Activated naive CD8-positive, alpha-beta T cell treated with anti-CD3 and anti-CD28 coated beads for 36 hours (primary cell): ENCODE measurements around the gene RARB. TPM values are rescaled to one million over a fixed set of nuclear protein-coding genes. Genes with fewer than 3 reads are reported as not detected.

Source experiments
- DNase-seq: peaks from one replicate; pipeline ENCODE4 v3.0.0; 2021
- H3K27ac Mint-ChIP-seq: one replicate; pipeline ENCODE4 v1.8.0; 2022; ENCODE audit warnings: mild to moderate bottlenecking, moderate library complexity, mixed read lengths
- H3K27me3 Mint-ChIP-seq: one replicate; pipeline ENCODE4 v1.8.0; 2022; ENCODE audit warnings: mild to moderate bottlenecking, mixed read lengths
- H3K36me3 Mint-ChIP-seq: one replicate; pipeline ENCODE4 v1.8.0; 2021; ENCODE audit warnings: mild to moderate bottlenecking, mixed read lengths
- H3K4me1 Mint-ChIP-seq: one replicate; pipeline ENCODE4 v1.8.0; 2021; ENCODE audit warnings: mixed read lengths
- H3K4me3 Mint-ChIP-seq: one replicate; pipeline ENCODE4 v1.8.0; 2022; ENCODE audit warnings: mild to moderate bottlenecking, moderate library complexity, mixed read lengths
- H3K9me3 Mint-ChIP-seq: one replicate; pipeline ENCODE4 v1.8.0; 2022; ENCODE audit warnings: mixed read lengths
- total RNA-seq, 2 experiments: library from RNA; stranded (reverse); gene quantifications; one replicate each; pipeline ENCODE4 v1.2.3, GENCODE V29; 2021

The RARB gene
- not detected for total RNA-seq

DNA sequence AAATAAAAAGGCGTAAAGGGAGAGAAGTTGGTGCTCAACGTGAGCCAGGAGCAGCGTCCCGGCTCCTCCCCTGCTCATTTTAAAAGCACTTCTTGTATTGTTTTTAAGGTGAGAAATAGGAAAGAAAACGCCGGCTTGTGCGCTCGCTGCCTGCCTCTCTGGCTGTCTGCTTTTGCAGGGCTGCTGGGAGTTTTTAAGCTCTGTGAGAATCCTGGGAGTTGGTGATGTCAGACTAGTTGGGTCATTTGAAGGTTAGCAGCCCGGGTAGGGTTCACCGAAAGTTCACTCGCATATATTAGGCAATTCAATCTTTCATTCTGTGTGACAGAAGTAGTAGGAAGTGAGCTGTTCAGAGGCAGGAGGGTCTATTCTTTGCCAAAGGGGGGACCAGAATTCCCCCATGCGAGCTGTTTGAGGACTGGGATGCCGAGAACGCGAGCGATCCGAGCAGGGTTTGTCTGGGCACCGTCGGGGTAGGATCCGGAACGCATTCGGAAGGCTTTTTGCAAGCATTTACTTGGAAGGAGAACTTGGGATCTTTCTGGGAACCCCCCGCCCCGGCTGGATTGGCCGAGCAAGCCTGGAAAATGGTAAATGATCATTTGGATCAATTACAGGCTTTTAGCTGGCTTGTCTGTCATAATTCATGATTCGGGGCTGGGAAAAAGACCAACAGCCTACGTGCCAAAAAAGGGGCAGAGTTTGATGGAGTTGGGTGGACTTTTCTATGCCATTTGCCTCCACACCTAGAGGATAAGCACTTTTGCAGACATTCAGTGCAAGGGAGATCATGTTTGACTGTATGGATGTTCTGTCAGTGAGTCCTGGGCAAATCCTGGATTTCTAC lies at the start of gene RARB:
TSS of gene RARB (plus strand) at position 322 of the 847 bp plus-strand sequence. CDS start at position 791, 469 bp downstream.
- Mint-ChIP-seq H3K4me3 (peak within 1 kb of the TSS; percentile 45), H3K4me1 (peaks cover 4% of the 10 kb centered on the region), H3K9me3 (no peaks in the 10 kb centered on the region), H3K27ac (no peak within 1 kb of the TSS), H3K27me3 (peaks cover 62% of the 10 kb centered on the region), H3K36me3 (no peaks in the 10 kb centered on the region)
- DNase-seq = no peak

DNA sequence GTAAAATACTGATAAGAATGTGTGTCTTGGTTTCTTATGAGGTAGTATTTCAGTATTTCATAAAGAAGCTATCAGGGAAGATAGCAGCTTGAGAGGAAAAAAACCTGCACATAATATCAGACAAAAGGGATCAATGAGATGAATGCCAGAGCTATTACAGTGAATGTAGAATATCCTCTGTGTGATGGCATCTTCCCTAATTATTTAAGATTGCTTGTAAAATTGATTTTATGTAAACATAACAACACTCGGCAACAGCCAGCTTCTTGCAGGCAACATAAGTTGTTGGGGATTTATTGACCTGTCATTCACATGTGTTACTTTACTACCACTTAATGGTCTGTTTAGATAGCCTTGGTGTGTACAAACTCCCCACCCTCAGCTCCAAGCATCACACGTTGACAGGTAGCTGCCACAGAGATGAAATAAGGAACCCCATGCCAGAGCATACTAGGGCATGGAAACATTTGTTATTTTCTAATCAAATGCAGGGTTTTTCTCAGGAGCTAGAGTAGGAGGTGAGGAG lies 49.2 kb upstream of the RARB start:
- Mint-ChIP-seq H3K36me3 (no peaks in the 10 kb centered on the region), H3K4me3 (no peak overlapping the region), H3K4me1 (no peaks in the 10 kb centered on the region), H3K9me3 (no peaks in the 10 kb centered on the region), H3K27me3 (no peaks in the 10 kb centered on the region), H3K27ac (no peak overlapping the region)
- DNase-seq = no peak

DNA sequence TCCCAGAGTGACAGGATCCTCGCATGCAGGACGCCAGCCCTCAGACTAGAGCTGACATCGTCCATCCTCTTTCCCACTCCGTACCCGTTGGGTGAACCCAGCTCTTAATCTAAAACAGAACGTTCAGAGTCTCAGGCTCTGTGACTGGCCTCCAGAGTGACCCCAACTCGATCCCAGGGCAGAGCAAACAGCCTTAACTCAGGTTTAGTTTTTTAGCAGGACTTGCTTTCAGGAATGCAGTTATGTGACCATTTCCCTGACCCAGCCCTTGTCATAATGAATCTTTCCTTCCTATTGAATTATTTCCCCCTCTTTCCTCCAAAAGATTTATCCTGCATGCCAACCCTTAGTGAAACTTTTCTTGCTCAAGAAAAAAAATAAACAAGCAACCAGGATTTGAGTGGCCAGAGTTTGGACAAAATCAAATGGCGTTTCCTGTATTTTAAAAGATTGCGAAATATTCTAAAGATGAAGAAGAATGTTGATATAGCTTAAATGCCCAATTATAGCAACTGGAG lies 47.8 kb upstream of the RARB start:
- Mint-ChIP-seq H3K27me3 (no peaks in the 10 kb centered on the region), H3K27ac (no peak overlapping the region), H3K4me1 (no peaks in the 10 kb centered on the region), H3K9me3 (no peaks in the 10 kb centered on the region), H3K4me3 (no peak overlapping the region), H3K36me3 (no peaks in the 10 kb centered on the region)
- DNase-seq = no peak

DNA sequence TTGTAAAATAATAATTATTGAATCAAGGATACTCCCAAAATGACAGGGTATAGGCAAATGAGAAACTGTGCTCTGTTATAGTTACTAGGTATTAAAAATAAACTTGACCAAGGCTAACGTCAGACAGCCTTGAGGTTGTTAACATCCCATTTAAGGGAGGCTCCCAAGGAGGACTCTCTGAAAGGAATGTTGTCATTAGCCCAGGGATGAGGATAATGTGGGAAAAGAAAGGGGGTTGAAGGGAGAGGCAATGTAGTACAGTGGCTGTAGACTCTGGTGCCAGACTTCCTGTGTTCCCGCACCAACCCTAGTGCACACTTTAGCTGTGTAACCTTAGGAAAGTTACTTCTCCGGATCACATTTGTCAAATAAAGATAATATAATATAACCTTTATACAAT lies 47.0 kb upstream of the RARB start:
- Mint-ChIP-seq H3K36me3 (no peaks in the 10 kb centered on the region), H3K9me3 (no peaks in the 10 kb centered on the region), H3K27ac (no peak overlapping the region), H3K27me3 (no peaks in the 10 kb centered on the region), H3K4me1 (no peaks in the 10 kb centered on the region), H3K4me3 (no peak overlapping the region)
- DNase-seq = no peak

DNA sequence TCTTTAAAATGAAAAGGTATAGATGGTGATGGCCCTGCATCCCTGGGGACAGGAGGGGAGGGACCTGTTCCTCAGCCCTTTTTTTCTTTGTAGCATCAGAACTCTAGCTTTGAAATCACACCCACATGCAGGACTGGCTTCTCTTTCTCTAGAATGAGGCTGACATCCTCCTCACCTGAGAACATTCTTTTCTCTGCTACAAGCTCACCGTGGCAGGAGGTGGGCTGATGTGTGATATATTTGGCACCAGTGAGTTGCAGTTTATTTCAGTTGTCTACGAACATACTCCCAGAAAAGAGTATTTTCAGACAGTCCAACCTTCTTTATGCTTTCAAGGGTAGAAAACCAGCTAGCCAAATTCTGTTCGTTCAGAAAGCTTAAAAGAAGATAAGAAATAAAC lies 43.6 kb upstream of the RARB start:
- no peaks in the 10 kb centered on the region for H3K27me3 Mint-ChIP-seq
- no peak overlapping the region for H3K27ac Mint-ChIP-seq
- H3K9me3 Mint-ChIP-seq = no peaks in the 10 kb centered on the region
- H3K4me1 Mint-ChIP-seq = no peaks in the 10 kb centered on the region
- H3K36me3 Mint-ChIP-seq = no peaks in the 10 kb centered on the region
- no peak for DNase-seq
- no peak overlapping the region for H3K4me3 Mint-ChIP-seq

DNA sequence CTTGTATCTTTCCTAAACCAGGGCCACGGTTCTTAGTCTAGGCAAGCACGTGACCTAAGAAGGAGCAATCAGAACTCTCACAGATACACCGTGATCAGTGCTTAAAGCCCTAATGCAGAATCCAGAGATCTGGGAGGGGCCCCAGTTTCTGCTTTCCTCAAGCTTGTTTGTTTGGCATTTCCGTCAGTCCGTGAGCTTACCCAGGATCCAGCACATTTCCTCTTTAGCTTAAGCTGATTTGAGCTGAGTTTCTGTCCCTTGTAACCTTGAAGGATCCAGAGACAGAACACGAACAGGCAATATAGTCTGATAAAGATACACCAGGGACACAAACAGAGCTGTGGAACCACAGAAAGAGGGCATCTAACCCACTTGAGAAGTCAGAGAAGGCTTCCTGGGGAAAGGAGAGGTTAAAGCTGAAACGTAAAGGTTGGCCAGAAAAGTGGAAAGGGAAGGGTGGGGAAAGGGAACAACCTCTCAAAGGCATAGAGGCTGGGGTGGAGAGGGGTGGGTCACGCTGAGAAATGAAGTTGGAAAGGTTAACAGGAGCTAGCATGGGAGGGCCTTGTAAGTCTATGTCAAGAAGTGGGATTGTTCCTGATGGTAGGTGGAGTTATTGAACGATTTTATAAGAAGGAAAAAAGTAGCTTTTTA lies 42.1 kb upstream of the RARB start:
- no peaks in the 10 kb centered on the region for H3K27me3 Mint-ChIP-seq
- H3K4me3 Mint-ChIP-seq = no peak overlapping the region
- no peaks in the 10 kb centered on the region for H3K4me1 Mint-ChIP-seq
- H3K9me3 Mint-ChIP-seq = no peaks in the 10 kb centered on the region
- H3K36me3 Mint-ChIP-seq = no peaks in the 10 kb centered on the region
- H3K27ac Mint-ChIP-seq = no peak overlapping the region
- no peak for DNase-seq

DNA sequence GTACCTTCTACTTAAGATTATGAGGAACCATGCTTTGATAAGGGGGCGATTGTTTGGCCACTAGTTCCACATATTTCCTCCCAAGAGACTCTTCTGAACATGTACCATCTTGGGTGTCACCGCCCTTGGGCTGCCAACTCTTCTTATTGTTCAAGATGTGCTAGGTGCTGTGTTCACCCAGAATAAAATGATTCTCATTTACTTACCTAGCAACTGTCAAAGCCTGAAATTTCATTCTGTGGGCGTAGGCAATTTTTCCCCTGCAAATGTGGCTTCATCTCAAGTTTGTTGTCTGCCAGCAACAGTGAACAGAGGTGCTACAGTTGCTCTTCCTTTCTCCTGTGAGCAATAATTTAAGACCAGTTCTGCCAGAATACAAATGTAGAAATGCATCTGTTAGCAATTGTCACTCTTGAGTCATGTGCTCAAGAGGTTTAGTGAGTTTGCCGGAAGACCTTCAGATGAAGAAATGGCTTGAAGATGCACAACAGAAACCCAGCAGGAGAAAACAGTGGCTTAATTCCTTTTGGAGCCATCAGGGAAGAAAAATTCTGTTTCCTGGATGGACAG lies 41.3 kb upstream of the RARB start:
- no peak for DNase-seq
- Mint-ChIP-seq H3K9me3 (no peaks in the 10 kb centered on the region), H3K36me3 (no peaks in the 10 kb centered on the region), H3K4me3 (no peak overlapping the region), H3K4me1 (no peaks in the 10 kb centered on the region), H3K27me3 (no peaks in the 10 kb centered on the region), H3K27ac (no peak overlapping the region)

DNA sequence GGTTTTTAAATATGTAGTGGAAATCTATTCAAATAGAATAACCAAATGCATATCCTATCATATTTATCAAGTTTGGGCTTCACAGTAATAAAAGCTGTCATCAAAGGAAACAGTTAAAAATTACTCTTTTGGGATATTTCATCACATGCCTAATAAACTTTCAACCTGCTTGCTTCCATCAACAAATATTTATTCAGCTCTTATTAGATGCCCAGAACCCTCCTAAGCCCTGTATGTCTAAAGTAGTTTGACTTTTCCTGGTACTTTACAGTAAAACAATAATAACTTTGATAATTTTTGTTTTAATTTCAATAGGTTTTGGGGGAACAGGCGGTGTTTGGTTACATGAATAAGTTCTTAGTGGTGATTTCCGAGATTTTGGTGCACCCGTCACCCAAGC lies 37.5 kb upstream of the RARB start:
- Mint-ChIP-seq H3K36me3 (no peaks in the 10 kb centered on the region), H3K4me1 (no peaks in the 10 kb centered on the region), H3K4me3 (no peak overlapping the region), H3K9me3 (peaks cover 2% of the 10 kb centered on the region), H3K27me3 (no peaks in the 10 kb centered on the region), H3K27ac (no peak overlapping the region)
- no peak for DNase-seq

- Mint-ChIP-seq H3K4me3 (no peak overlapping the region), H3K27ac (no peak overlapping the region), H3K36me3 (no peaks in the 10 kb centered on the region), H3K27me3 (peaks cover 6% of the 10 kb centered on the region), H3K9me3 (peaks cover 2% of the 10 kb centered on the region), H3K4me1 (no peaks in the 10 kb centered on the region)
- no peak for DNase-seq
These were observed 31.8 kb upstream of the RARB start for GRCh38 chr3:25396251-25396650.

- H3K27me3 Mint-ChIP-seq = peaks cover 6% of the 10 kb centered on the region
These were observed 31.4 kb upstream of the RARB start for GRCh38 chr3:25396686-25397085.

GRCh38 chr3:25397150-25397549 lies 30.9 kb upstream of the RARB start:
- Mint-ChIP-seq H3K27ac (no peak overlapping the region), H3K9me3 (peaks cover 3% of the 10 kb centered on the region), H3K4me1 (no peaks in the 10 kb centered on the region), H3K4me3 (no peak overlapping the region), H3K36me3 (no peaks in the 10 kb centered on the region), H3K27me3 (peaks cover 6% of the 10 kb centered on the region)
- DNase-seq = no peak

More at GRCh38 chr3:25396686-25397085, 31.4 kb upstream of the RARB start:
- Mint-ChIP-seq H3K9me3 (peaks cover 3% of the 10 kb centered on the region), H3K4me3 (no peak overlapping the region), H3K36me3 (no peaks in the 10 kb centered on the region), H3K27ac (no peak overlapping the region), H3K4me1 (no peaks in the 10 kb centered on the region)
- no peak for DNase-seq

GRCh38 chr3:25400587-25400986 lies 27.5 kb upstream of the RARB start:
- Mint-ChIP-seq H3K4me3 (no peak overlapping the region), H3K4me1 (no peaks in the 10 kb centered on the region), H3K27ac (no peak overlapping the region), H3K9me3 (peaks cover 1% of the 10 kb centered on the region), H3K27me3 (peaks cover 6% of the 10 kb centered on the region), H3K36me3 (no peaks in the 10 kb centered on the region)
- DNase-seq = no peak

- Mint-ChIP-seq H3K27me3 (peaks cover 3% of the 10 kb centered on the region), H3K4me3 (no peak overlapping the region), H3K9me3 (peaks cover 1% of the 10 kb centered on the region), H3K27ac (no peak overlapping the region), H3K36me3 (no peaks in the 10 kb centered on the region), H3K4me1 (no peaks in the 10 kb centered on the region)
- no peak for DNase-seq
These were observed 24.1 kb upstream of the RARB start for GRCh38 chr3:25403968-25404367.

- Mint-ChIP-seq H3K27ac (no peak overlapping the region), H3K4me3 (no peak overlapping the region), H3K36me3 (no peaks in the 10 kb centered on the region), H3K27me3 (no peaks in the 10 kb centered on the region), H3K4me1 (no peaks in the 10 kb centered on the region), H3K9me3 (peaks cover 1% of the 10 kb centered on the region)
- no peak for DNase-seq
These were observed 23.5 kb upstream of the RARB start for GRCh38 chr3:25404569-25404968.

DNA sequence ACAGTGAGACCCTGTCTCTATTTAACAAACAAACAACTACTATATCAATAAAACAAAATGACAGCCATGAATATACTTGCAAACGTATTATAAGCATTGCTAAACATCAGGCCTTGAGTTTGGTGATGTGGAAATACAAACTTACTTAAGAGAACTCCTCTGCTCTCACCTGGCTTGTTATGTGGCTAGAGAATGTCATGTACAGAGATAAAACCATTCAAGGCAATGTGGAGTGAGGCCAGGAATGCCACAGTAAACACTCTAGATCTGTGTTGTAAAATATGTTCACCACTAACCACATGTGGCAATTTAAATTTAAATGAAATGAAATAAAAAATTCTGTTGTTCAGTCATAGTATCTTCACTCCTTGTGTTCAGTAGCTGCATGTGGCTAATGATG lies 22.7 kb upstream of the RARB start:
- Mint-ChIP-seq H3K4me3 (no peak overlapping the region), H3K27ac (no peak overlapping the region), H3K4me1 (no peaks in the 10 kb centered on the region), H3K27me3 (no peaks in the 10 kb centered on the region), H3K36me3 (no peaks in the 10 kb centered on the region), H3K9me3 (peaks cover 1% of the 10 kb centered on the region)
- DNase-seq = no peak
